GM12872 (cell line): ENCODE results near the gene PODXL2.

Experiments
- CTCF ChIP-seq: IDR thresholded peaks from 3 replicates; pipeline ENCODE4 v1.5.1; 2011; ENCODE audit warnings: low read depth, mild to moderate bottlenecking, low read length, moderate library complexity; ENCODE audit not compliant: insufficient read depth

Gene PODXL2

GRCh38 chr3:127645371-127646015 lies 16.5 kb downstream of the PODXL2 start:
- TF ChIP-seq CTCF: no peak

GRCh38 chr3:127646501-127647046 lies 17.6 kb downstream of the PODXL2 start:
- no peak for TF ChIP-seq CTCF

- no peak for TF ChIP-seq CTCF
Observed at GRCh38 chr3:127647166-127647844, 18.3 kb downstream of the PODXL2 start.

GRCh38 chr3:127647845-127648204 lies 18.8 kb downstream of the PODXL2 start:
- no peak for TF ChIP-seq CTCF

- no peak for TF ChIP-seq CTCF
Observed at GRCh38 chr3:127650236-127650635, 21.3 kb downstream of the PODXL2 start.

GRCh38 chr3:127651516-127652172 lies 22.7 kb downstream of the PODXL2 start:
- TF ChIP-seq CTCF: no peak

- TF ChIP-seq CTCF: peak; percentile 86
Observed at GRCh38 chr3:127652246-127652995, 23.4 kb downstream of the PODXL2 start.
